Measurements from ENCODE around the gene ZMYM2. TPM values are rescaled to one million over a fixed set of nuclear protein-coding genes. Genes with fewer than 3 reads are reported as not detected.

The ZMYM2 gene
- total RNA-seq, 1 donor, result 62.5 TPM

DNA sequence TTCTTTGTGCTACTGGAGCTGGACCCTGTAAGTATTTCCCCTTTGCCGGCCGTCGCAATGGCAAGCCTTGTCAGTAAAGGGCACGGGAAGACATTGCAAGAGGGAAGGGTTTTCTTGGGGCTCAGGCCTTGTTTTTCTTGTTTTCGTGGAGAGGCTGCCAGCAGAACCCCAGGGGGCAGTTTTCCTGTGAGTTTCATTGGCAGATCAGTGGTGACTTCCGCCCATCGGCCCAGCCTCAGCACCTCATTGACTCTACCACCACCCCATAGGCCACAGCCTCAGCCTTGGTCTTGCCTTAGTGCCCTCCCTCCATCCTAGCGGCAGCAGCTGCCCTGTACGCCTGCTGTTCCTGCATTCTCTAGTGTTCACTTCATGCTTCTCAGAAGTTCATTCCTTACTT is 140.8 kb downstream of the ZMYM2 start:
- TF ChIP-seq CTCF (IDR thresholded peaks at IDR 0.05; ENCODE audit: insufficient read depth, low read length), result no peak
- DNase-seq (ENCODE audit: low read depth), result no peak
- no peak overlapping the region for H3K4me3 ChIP-seq (ENCODE audit: low read depth, low read length)

- DNase-seq (ENCODE audit: low read depth), result no peak
- TF ChIP-seq CTCF (IDR thresholded peaks at IDR 0.05; ENCODE audit: insufficient read depth, low read length), result no peak
- no peak overlapping the region for H3K4me3 ChIP-seq (ENCODE audit: low read depth, low read length)
These were observed 143.2 kb downstream of the ZMYM2 start for GRCh38 chr13:20101467-20102316.

DNA sequence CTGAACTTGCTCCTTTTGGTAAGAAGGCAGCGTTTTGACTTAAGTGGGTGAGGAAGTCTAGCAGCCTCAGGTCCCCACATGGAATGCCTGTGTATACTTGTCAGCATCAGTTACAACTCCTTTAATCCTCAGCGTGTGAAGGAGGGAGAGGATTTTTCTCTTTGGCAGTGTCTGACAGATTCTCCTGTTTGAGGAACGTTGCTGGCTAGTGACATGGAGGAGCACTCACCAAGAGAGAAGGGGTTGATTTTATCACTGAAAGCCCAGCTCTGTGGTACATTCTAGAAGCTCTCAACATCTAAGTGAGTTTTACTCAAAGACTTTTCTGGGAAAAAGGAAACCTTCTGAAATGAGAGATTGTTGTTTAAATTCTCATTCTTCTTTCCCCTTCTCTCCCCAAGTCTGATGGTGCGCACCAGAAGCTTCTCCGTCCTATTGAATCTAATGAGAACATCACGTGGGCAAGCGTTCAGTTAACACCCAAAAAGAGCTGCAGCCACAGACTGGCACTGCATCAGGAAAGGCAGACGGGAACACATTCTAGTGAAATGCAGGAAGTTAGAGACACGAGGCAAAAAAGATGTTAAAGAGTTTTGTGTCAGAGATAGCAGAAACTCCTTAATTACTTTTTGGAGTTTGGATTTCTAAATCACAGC is 144.1 kb downstream of the ZMYM2 start:
- H3K4me3 ChIP-seq (ENCODE audit: low read depth, low read length), result no peak overlapping the region
- no peak for TF ChIP-seq CTCF (IDR thresholded peaks at IDR 0.05; ENCODE audit: insufficient read depth, low read length)
- no peak for DNase-seq (ENCODE audit: low read depth)

DNA sequence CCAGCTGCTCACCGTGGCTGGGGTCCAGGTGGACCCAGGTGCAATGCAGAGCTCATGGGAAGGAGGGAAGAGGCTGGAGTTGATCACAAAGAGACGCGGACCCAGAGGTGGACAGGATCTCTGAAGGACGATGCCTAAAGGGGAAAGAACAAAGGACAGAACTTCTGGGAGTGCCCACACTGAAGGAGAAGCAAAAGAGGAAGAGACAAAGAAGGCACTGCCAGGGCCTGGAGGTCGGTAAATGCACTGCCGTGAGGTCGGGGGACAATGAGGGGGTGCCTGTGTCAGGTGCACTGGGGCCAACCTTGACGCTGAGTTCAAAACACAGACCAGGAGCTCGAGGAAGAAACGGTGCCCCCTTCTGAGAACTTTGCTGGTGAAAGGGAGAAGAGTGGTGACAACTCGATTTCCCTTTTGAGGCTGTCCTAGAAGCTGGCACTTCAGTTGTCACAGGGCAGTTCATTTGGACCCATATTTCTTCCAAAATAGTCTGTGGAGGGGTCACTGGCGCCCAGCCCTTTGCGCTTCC is 146.7 kb downstream of the ZMYM2 start:
- no peak for TF ChIP-seq CTCF (IDR thresholded peaks at IDR 0.05; ENCODE audit: insufficient read depth, low read length)
- no peak for DNase-seq (ENCODE audit: low read depth)
- H3K4me3 ChIP-seq (ENCODE audit: low read depth, low read length), result no peak overlapping the region

DNA sequence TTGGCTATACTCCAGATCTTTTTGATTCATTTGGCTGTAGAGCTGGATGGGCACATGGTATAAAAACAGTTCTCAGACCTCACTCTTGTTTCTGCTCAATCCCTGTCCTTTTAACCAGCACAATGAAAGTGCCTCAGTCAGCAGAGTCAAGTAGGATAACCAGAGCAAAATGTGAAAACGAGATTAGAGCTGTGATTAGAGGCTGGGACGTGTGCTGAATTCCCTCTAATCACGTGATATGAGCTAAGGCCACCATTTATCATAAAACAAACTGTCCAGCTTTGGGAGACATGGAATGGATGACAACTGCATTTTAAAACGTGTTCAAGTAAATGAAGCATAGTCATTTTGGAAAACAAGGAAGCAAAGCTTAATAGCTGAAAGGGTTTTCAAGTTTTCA is 148.2 kb downstream of the ZMYM2 start:
- no peak for TF ChIP-seq CTCF (IDR thresholded peaks at IDR 0.05; ENCODE audit: insufficient read depth, low read length)
- no peak for DNase-seq (ENCODE audit: low read depth)
- no peak overlapping the region for H3K4me3 ChIP-seq (ENCODE audit: low read depth, low read length)

- no peak for DNase-seq (ENCODE audit: low read depth)
- H3K4me3 ChIP-seq (ENCODE audit: low read depth, low read length), result no peak overlapping the region
- TF ChIP-seq CTCF (IDR thresholded peaks at IDR 0.05; ENCODE audit: insufficient read depth, low read length), result no peak
These were observed 150.5 kb downstream of the ZMYM2 start for GRCh38 chr13:20109037-20109436.
